Erythroblast (primary cell): Measurements from ENCODE around the gene DAPK3.

ENCODE experiments used
- GATA1 ChIP-seq: IDR thresholded peaks from 2 replicates; pipeline ENCODE4 v1.6.1; 2011; ENCODE audit warnings: low read depth, mild to moderate bottlenecking, control low read depth, low read length, moderate library complexity
- POLR2A ChIP-seq: IDR thresholded peaks from 2 replicates; pipeline ENCODE4 v1.6.1; 2011; ENCODE audit warnings: mild to moderate bottlenecking, low read length

GRCh38 chr19:3983936-3984583, 13.2 kb upstream of the DAPK3 start:
- TF ChIP-seq POLR2A (no peak), GATA1 (no peak)
